PC-9 (cell line): ENCODE results near the gene AUTS2. TPM values are rescaled to one million over a fixed set of nuclear protein-coding genes. Genes with fewer than 3 reads are reported as not detected.
"Not testable (repeated sequence)": the region's sequence is repeated elsewhere in the genome, so short reads cannot be mapped to it uniquely, and the experiment has no call there.

Experiments used
- BruUV-seq: library from RNA; stranded (reverse); fragments of 400-500 nt; replicated peaks from 2 replicates; lab custom pipeline; 2021; lab: Mats Ljungman, UMichigan
- CTCF ChIA-PET: fragments of 300-600 bp; sonication (Branson Sonifier 250); formaldehyde crosslinking; loops from one replicate; lab custom pipeline; 2022; ENCODE audit warnings: antibody characterized with exemption; lab: Charles Lee
- POLR2A ChIA-PET: fragments of 300-600 bp; sonication (Branson Sonifier 250); formaldehyde crosslinking; loops from one replicate; lab custom pipeline; 2022; ENCODE audit warnings: antibody characterized with exemption; ENCODE audit not compliant: unreplicated experiment; lab: Charles Lee
- DNase-seq, 2 experiments: peaks; one replicate each; pipeline versions ENCODE4 v3.0.0 to v3.0.0-alpha.2; 2015 to 2022; ENCODE audit warnings: mixed read lengths in 1 of 2
- H2AFZ ChIP-seq: fragments of 200-600 bp; sonication (generic); 2 replicates; pipeline ENCODE4 v1.8.1; 2017; ENCODE audit warnings: antibody characterized with exemption
- H3F3A ChIP-seq: fragments of 200-600 bp; sonication (generic); 2 replicates; pipeline ENCODE4 v1.8.1; 2017; ENCODE audit warnings: antibody characterized with exemption, mild to moderate bottlenecking, low read depth; ENCODE audit not compliant: insufficient read depth
- H3K27ac ChIP-seq: fragments of 200-600 bp; sonication (generic); 2 replicates; pipeline ENCODE4 v1.6.1; 2016; ENCODE audit warnings: mixed run types
- H3K27me3 ChIP-seq: fragments of 200-600 bp; sonication (generic); 2 replicates; pipeline ENCODE4 v1.6.1; 2016; ENCODE audit warnings: low read depth, mixed run types; ENCODE audit not compliant: insufficient read depth
- H3K36me3 ChIP-seq: fragments of 200-600 bp; sonication (generic); 2 replicates; pipeline ENCODE4 v1.6.1; 2016; ENCODE audit warnings: low read depth, mixed run types
- H3K4me1 ChIP-seq: fragments of 200-600 bp; sonication (generic); replicated peaks from 2 replicates; pipeline ENCODE4 v1.6.1; 2016; ENCODE audit warnings: mixed run types; ENCODE audit not compliant: insufficient read depth
- H3K4me2 ChIP-seq: fragments of 200-600 bp; sonication (generic); 2 replicates; pipeline ENCODE4 v1.6.1; 2017; ENCODE audit warnings: mixed run types
- H3K4me3 ChIP-seq: fragments of 200-600 bp; sonication (generic); 2 replicates; pipeline ENCODE4 v1.6.1; 2016; ENCODE audit warnings: mixed run types
- H3K79me2 ChIP-seq: fragments of 200-600 bp; sonication (generic); 2 replicates; pipeline ENCODE4 v1.6.1; 2017; ENCODE audit warnings: low read depth, mixed run types
- H3K9me2 ChIP-seq: fragments of 200-600 bp; sonication (generic); 2 replicates; pipeline ENCODE4 v1.8.1; 2017; ENCODE audit warnings: mild to moderate bottlenecking; ENCODE audit not compliant: insufficient read depth
- H3K9me3 ChIP-seq: fragments of 200-600 bp; sonication (generic); 2 replicates; pipeline ENCODE4 v1.8.1; 2016; ENCODE audit warnings: low read depth; ENCODE audit not compliant: insufficient read depth
- H4K20me1 ChIP-seq: fragments of 200-600 bp; sonication (generic); 2 replicates; pipeline ENCODE4 v1.8.1; 2017; ENCODE audit not compliant: insufficient read depth
- CTCF ChIP-seq: fragments of 200-600 bp; sonication (generic); conservative IDR thresholded peaks from 2 replicates; pipeline ENCODE4 v1.6.1; 2017; ENCODE audit warnings: mixed run types, antibody characterized with exemption, mild to moderate bottlenecking, moderate library complexity
- EZH2 ChIP-seq: fragments of 200-600 bp; sonication (generic); IDR thresholded peaks from 2 replicates; pipeline ENCODE4 v1.8.0; 2017; ENCODE audit warnings: antibody characterized with exemption, low read depth
- intact Hi-C: fragments of 100-400 bp; cut with micrococcal nuclease; formaldehyde crosslinking; loops from one replicate; pipeline ENCODE4 v1.10.0; 2022; ENCODE audit not compliant: unreplicated experiment
- total RNA-seq: library from RNA; stranded (reverse); gene quantifications from 2 replicates; pipeline ENCODE4 v1.2.3, GENCODE V29; 2021

The AUTS2 gene
- total RNA-seq, 1 experiment from 2014 or later: not detected

GRCh38 chr7:70356787-70357328, 758.6 kb downstream of the AUTS2 start:
- no peaks in the 10 kb centered on the region for H3K4me1 ChIP-seq
- no peaks in the 10 kb centered on the region for H3K79me2 ChIP-seq
- no peak overlapping the region for H3K27ac ChIP-seq
- no peak overlapping the region for H3K4me2 ChIP-seq
- no peak overlapping the region for H3K4me3 ChIP-seq
- DNase-seq: no peak
- TF ChIP-seq EZH2 (no peak), CTCF (no peak)
- intact Hi-C loops: no loop called here
- POLR2A ChIA-PET: no interaction called here
- no peaks in the 10 kb centered on the region for H3F3A ChIP-seq
- H2AFZ ChIP-seq: no peak overlapping the region
- no peaks in the 10 kb centered on the region for H3K9me3 ChIP-seq
- no peaks in the 10 kb centered on the region for H3K9me2 ChIP-seq
- CTCF ChIA-PET: no interaction called here
- H3K36me3 ChIP-seq: no peaks in the 10 kb centered on the region
- H4K20me1 ChIP-seq: no peaks in the 10 kb centered on the region
- peaks cover 17% of the 10 kb centered on the region for H3K27me3 ChIP-seq
- BruUV-seq: no TSS peak

- Histone ChIP-seq H3K27me3 (peaks cover 18% of the 10 kb centered on the region), H4K20me1 (no peaks in the 10 kb centered on the region), H3K9me2 (no peaks in the 10 kb centered on the region), H3K4me3 (no peak overlapping the region), H3K79me2 (no peaks in the 10 kb centered on the region), H3K36me3 (no peaks in the 10 kb centered on the region), H3K4me2 (no peak overlapping the region), H3F3A (no peaks in the 10 kb centered on the region), H3K4me1 (no peaks in the 10 kb centered on the region), H3K27ac (no peak overlapping the region), H2AFZ (no peak overlapping the region), H3K9me3 (no peaks in the 10 kb centered on the region)
- no TSS peak for BruUV-seq
- intact Hi-C loops: no loop called here
- ChIA-PET POLR2A (no interaction called here), CTCF (no interaction called here)
- TF ChIP-seq EZH2 (no peak), CTCF (no peak)
- no peak for DNase-seq
Measured at GRCh38 chr7:70360557-70360956, 762.3 kb downstream of the AUTS2 start.

- TF ChIP-seq EZH2: no peak
- Histone ChIP-seq H3K27me3 (peaks cover 18% of the 10 kb centered on the region), H3F3A (no peaks in the 10 kb centered on the region), H3K79me2 (no peaks in the 10 kb centered on the region), H2AFZ (no peak overlapping the region), H3K4me3 (no peak overlapping the region), H3K4me1 (no peaks in the 10 kb centered on the region), H3K4me2 (no peak overlapping the region), H3K36me3 (no peaks in the 10 kb centered on the region), H3K27ac (no peak overlapping the region), H4K20me1 (no peaks in the 10 kb centered on the region), H3K9me2 (no peaks in the 10 kb centered on the region), H3K9me3 (no peaks in the 10 kb centered on the region)
- no TSS peak for BruUV-seq
- POLR2A ChIA-PET: no interaction called here
- intact Hi-C loops: no loop called here
- DNase-seq: no peak
- CTCF ChIA-PET: no interaction called here
Measured at GRCh38 chr7:70361821-70362220, 763.5 kb downstream of the AUTS2 start.

GRCh38 chr7:70364393-70364792, 766.1 kb downstream of the AUTS2 start:
- H3K9me2 ChIP-seq, POLR2A ChIA-PET, H3F3A ChIP-seq, intact Hi-C loops, H3K9me3 ChIP-seq, BruUV-seq, H3K4me1 ChIP-seq, CTCF ChIA-PET, H3K79me2 ChIP-seq, DNase-seq, H3K4me2 ChIP-seq, H2AFZ ChIP-seq, H4K20me1 ChIP-seq, H3K36me3 ChIP-seq, H3K27ac ChIP-seq, H3K4me3 ChIP-seq: not testable (repeated sequence)
- H3K27me3 ChIP-seq: peaks cover 18% of the 10 kb centered on the region
